ENCODE results near the gene ZCCHC2. TPM values are rescaled to one million over a fixed set of nuclear protein-coding genes. Genes with fewer than 3 reads are reported as not detected.
A peak's percentile ranks its signal among the peaks of the same experiment; 100 is the strongest.

Gene ZCCHC2
- total and polyA plus RNA-seq, 2 of the 8 experiments (the other 6 are each of a cell fraction or from before 2014, with no cell fraction given): 13.5 to 18.6 TPM

- Histone ChIP-seq H3K4me1 (replicated peaks in 1 of 4; ENCODE audit: control insufficient read depth in 3 of 4, insufficient read depth in 4 of 4, low read length in 3 of 4) (no peaks in the 10 kb centered on the region), H3K9me3 (ENCODE audit: insufficient read depth in 2 of 2, low read depth in 1 of 2, low read length in 1 of 2) (no peaks in the 10 kb centered on the region), H3K4me3 (ENCODE audit: extremely low read depth in 1 of 4, insufficient read depth in 2 of 4, low read depth in 3 of 4, low read length in 4 of 4) (no peak overlapping the region), H4K91ac (replicated peaks; ENCODE audit: insufficient read length, low read length) (no peak overlapping the region), H2AK5ac (ENCODE audit: low read depth, low read length) (no peak overlapping the region), H4K5ac (ENCODE audit: insufficient read length, low read depth, low read length) (no peak overlapping the region), H3K23me2 (ENCODE audit: low read depth, low read length) (no peaks in the 10 kb centered on the region), H3K4ac (replicated peaks; ENCODE audit: insufficient read length, low read depth, low read length) (no peak overlapping the region), H3K79me1 (ENCODE audit: low read depth, low read length) (no peaks in the 10 kb centered on the region), H2BK15ac (ENCODE audit: low read length) (no peak overlapping the region), H2BK20ac (ENCODE audit: low read length) (no peak overlapping the region), H3K56ac (replicated peaks; ENCODE audit: insufficient read length, low read depth, low read length) (no peak overlapping the region), H3K79me2 (ENCODE audit: control insufficient read depth in 1 of 2, insufficient read depth in 2 of 2, low read length in 2 of 2) (no peaks in the 10 kb centered on the region), H3K14ac (ENCODE audit: insufficient read length) (no peak overlapping the region), H3K27ac (ENCODE audit: low read depth, low read length) (no peak overlapping the region), H3K36me3 (ENCODE audit: control insufficient read depth in 2 of 4, insufficient read depth in 4 of 4, low read length in 3 of 4) (no peaks in the 10 kb centered on the region), H3K18ac (ENCODE audit: extremely low read depth, low read length) (no peak overlapping the region), H2BK5ac (ENCODE audit: low read depth, low read length) (no peak overlapping the region), H3K23ac (ENCODE audit: insufficient read length) (no peak overlapping the region), H2BK12ac (ENCODE audit: low read depth, low read length) (0 out of 2 replicates have a peak overlapping the region, but pooled peaks have one; percentile 2), H2AFZ (ENCODE audit: low read length) (no peak overlapping the region), H2BK120ac (replicated peaks; ENCODE audit: low read depth, low read length) (no peak overlapping the region), H3K27me3 (replicated peaks in 1 of 4; ENCODE audit: control insufficient read depth in 3 of 4, extremely low read depth in 1 of 4, insufficient read depth in 3 of 4, low read length in 3 of 4) (no peaks in the 10 kb centered on the region), H3K9ac (replicated peaks in 1 of 4; ENCODE audit: extremely low read depth in 1 of 4, low read depth in 3 of 4, low read length in 3 of 4) (no peak overlapping the region), H3K4me2 (ENCODE audit: insufficient read depth in 1 of 2, low read depth in 2 of 2, low read length in 2 of 2) (no peak overlapping the region), H4K20me1 (replicated peaks in 1 of 2; ENCODE audit: control insufficient read depth in 1 of 2, insufficient read depth in 2 of 2, low read length in 2 of 2) (no peaks in the 10 kb centered on the region), H4K8ac (ENCODE audit: extremely low read depth, insufficient read depth, low read length) (no peak overlapping the region)
- DNase-seq (ENCODE audit: low read depth in 1 of 2, low spot score in 2 of 2) (no peak), FAIRE-seq (no peak)
- TF ChIP-seq CHD1 (IDR thresholded peaks at IDR 0.05; ENCODE audit: low read depth, low read length) (no peak), TEAD4 (IDR thresholded peaks at IDR 0.05; ENCODE audit: low read depth, low read length) (no peak), NANOG (IDR thresholded peaks at IDR 0.05; ENCODE audit: insufficient read depth, low read depth, low read length, poor library complexity, severe bottlenecking) (no peak), CREB1 (IDR thresholded peaks at IDR 0.05) (no peak), CEBPB (IDR thresholded peaks at IDR 0.05; ENCODE audit: low read depth, low read length) (no peak), BACH1 (IDR thresholded peaks at IDR 0.05; ENCODE audit: low read length) (no peak), FOSL1 (IDR thresholded peaks at IDR 0.05; ENCODE audit: insufficient read depth, low read depth, low read length) (no peak), TAF7 (optimal IDR thresholded peaks at IDR 0.05; ENCODE audit: borderline replicate concordance, low read depth, low read length) (no peak), JUN (IDR thresholded peaks at IDR 0.05; ENCODE audit: low read depth, low read length) (no peak), CHD2 (IDR thresholded peaks at IDR 0.05; ENCODE audit: low read length) (no peak)
- TF ChIP-seq, protein P1, sequence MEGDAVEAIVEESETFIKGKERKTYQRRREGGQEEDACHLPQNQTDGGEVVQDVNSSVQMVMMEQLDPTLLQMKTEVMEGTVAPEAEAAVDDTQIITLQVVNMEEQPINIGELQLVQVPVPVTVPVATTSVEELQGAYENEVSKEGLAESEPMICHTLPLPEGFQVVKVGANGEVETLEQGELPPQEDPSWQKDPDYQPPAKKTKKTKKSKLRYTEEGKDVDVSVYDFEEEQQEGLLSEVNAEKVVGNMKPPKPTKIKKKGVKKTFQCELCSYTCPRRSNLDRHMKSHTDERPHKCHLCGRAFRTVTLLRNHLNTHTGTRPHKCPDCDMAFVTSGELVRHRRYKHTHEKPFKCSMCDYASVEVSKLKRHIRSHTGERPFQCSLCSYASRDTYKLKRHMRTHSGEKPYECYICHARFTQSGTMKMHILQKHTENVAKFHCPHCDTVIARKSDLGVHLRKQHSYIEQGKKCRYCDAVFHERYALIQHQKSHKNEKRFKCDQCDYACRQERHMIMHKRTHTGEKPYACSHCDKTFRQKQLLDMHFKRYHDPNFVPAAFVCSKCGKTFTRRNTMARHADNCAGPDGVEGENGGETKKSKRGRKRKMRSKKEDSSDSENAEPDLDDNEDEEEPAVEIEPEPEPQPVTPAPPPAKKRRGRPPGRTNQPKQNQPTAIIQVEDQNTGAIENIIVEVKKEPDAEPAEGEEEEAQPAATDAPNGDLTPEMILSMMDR (IDR thresholded peaks at IDR 0.05; ENCODE audit: control extremely low read depth in 1 of 3, insufficient read depth in 1 of 3, low read depth in 1 of 3, low read length in 3 of 3): no peak
- CTCF ChIA-PET (ENCODE audit: partially characterized antibody): interaction anchor here (0.8 to 1.8 kb wide), 3 partner anchors 10 to 48 kb away, joined by 3 to 6 read pairs (median 3); no protein-coding TSS in a partner anchor
- POLR2A ChIA-PET (ENCODE audit: partially characterized antibody): interaction anchor here (0.8 kb wide), 1 partner anchor 196 kb away, joined by 3 read pairs; no protein-coding TSS in a partner anchor
- WGBS, 2 experiments (ENCODE audit: extremely low coverage in 1 of 2, insufficient coverage in 1 of 2, insufficient read length in 1 of 2, insufficient replicate concordance in 2 of 2, low coverage in 1 of 2, low lambda C conversion rate in 2 of 2, missing lambda C conversion rate in 1 of 2): 90% methylated on average over 8 of the region's 8 CpGs; no CpG with 5 or more reads in 1 of the 2 experiments
Measured at GRCh38 chr18:62505669-62506494, 16.9 kb upstream of the ZCCHC2 start.
